GM18858 (cell line): Measurements from ENCODE around the gene TRMU.

Source experiments
- ATAC-seq: cut with Tn5 transposase; IDR thresholded peaks from one replicate; pipeline ENCODE4 v1.9.1; 2021; ENCODE audit not compliant: unreplicated experiment

TRMU gene

DNA sequence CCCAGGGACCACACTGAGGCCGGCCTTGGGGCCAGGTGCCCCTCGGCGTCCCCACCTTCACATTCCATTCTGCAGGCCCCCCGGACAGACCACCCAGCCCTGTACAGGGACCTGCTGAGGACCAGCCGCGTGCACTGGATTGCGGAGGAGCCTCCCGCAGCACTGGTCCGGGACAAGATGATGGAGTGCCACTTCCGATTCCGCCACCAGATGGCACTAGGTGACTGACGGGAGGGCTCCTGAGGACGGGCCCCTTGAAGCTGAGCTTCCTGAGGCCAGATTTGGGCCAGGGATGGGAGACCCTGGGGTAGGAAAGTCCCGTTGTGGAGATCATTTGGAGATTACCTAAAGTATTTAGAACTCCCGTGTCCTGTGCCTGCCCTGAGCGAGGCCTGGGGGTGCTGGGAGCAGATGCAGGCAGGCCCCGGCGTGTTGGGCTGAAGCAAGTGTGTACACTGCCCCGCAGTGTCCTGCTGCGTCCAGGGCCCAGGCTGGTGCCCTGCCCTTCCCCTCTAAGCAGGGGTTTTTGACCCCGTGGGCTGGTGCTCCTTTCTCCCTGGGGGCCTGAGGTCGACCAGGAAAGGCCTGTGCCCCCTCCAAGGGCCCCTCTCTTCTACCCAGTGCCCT, 20.0 kb downstream of the TRMU start:
- no peak for ATAC-seq

DNA sequence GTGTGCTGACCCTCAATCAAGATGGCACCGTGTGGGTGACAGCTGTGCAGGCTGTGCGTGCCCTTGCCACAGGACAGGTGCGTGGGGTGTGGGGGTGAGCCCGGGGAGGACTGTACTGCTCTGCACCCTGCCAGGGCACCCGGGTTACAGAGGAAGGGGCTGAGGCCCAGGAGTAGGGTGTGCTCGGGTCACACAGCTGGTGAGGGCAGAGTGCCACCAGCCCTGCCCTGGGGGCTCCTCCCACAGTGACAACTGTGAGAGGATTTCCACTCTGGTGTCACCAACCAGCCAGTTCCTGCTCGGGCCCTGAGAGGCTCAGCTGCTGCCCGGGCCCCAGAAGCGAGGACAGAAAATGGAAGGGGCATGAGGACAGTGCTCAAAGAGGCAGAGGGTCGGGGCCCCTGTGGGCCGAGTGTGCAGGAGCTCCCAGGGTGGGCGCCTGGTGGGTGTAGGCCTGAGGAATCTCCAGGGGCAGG, 20.5 kb downstream of the TRMU start:
- no peak for ATAC-seq

DNA sequence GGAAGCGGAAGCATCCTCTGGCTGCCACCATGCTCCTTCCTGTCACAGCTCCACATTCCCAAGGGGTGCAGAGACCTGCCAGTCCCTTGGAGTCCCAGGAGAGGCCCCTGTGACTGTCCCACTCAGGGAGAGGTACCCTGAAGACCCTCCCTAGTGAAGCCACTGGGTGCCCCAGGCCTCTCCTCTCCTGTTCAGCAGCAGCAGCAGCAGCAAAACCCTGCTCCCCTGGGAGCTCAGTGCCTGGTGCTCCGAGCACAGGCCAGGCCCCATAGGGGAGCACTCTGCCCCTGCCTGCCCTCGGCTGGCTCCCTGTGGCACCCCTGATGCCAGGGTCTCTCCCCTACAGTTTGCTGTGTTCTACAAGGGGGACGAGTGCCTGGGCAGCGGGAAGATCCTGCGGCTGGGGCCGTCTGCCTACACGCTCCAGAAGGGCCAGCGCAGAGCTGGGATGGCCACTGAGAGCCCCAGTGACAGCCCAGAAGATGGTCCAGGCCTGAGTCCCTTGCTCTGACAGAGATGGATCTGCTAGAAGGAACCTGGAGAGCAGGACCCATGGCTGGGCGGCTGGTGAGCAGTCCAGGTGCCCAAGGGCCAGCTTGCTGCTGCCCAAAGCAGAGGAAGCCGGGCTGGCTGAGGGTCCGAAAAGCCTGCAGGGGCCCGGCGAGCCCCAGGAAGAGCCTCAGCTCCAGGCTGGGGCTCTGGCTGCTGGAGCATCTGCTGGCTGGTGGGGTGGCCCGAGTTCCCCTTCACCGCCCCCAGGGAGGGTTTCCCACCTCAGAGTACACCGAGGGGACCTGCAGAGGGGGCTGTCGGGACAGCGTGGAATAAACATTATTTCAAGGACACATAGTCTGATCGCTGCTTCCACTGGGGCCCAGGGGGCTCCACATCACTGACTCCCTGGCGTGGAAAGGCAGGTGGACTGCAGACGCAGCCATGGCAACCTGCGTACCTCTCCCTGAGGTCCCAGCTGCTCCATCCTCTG, 21.3 kb downstream of the TRMU start:
- ATAC-seq = no peak

DNA sequence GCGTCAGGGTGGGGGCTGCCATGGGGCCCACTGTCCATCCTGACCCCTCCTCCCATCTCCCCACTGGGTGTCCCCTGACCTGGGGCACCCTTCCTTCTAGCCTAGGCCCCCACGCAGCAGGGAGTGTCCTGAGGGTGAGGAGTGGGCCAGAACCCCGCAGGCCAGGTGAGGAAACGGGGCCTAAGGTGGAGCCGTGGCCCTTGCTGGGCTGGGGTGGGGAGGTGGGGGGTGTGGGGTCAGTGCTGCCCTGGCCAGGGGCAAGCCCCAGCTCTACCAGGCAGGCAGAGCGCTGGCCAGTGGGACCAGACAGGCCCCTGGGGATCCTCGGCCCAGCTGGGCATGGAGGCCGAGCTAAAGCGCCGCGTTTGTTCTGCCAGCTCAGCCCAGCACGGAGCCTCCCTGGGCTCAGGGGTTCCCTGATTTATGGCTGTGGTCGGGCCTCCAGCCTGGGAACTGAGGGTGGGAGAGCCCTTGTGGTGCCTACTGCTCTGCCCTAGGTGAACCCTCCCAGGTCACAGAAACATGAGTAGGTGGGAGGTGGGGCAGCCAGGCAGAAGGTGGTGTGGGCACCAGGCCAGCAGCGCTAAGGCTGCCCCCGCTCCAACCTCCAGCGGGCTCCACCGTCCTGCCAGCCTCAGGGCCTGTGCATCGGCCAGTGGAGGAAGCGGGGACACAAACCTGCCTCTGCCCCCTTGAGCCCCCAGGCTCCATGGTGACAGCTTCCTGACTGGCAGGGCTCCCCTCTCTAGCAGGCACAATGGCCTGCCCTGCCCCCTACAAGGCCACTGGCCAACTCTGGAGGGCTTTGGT, 22.4 kb downstream of the TRMU start:
- no peak for ATAC-seq

DNA sequence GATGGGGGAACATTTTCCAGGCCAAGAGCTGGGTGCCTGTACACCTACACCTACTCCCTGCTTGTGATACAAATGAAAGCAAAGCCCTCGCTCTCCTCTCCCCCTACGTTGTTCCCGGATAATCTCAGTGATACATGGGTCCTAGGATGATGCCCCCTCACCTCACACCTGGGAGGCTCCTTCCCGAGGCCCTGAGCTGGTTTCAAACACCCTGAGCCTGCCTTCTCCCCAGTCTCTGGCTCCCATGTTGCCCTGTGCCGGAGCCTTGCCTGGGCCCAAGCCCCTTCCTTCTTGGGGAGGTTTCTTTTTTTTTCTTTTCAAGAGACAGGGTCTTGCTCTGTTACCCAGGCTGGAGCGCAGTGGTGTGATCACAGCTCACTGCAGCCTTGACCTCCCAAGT, 23.3 kb downstream of the TRMU start:
- no peak for ATAC-seq

DNA sequence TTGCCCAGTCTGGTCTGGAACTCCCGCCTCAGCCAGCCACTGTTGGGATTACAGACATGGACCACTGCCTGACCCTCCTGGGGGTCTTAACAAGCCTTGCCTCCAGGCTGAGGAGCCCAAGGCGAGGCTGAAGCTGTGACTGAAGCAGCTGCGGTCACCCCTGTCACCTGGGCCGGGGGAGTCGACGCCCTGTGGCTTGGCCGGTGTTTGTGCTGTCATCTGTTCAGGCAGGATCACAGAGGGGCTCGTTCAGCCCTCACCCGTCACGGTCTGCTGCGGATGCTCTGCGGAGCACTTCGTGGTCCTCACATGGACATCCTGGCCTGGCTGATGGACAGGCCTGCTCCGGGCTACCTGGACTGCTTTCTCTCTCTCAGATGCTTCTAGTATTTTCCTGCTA, 23.8 kb downstream of the TRMU start:
- no peak for ATAC-seq

DNA sequence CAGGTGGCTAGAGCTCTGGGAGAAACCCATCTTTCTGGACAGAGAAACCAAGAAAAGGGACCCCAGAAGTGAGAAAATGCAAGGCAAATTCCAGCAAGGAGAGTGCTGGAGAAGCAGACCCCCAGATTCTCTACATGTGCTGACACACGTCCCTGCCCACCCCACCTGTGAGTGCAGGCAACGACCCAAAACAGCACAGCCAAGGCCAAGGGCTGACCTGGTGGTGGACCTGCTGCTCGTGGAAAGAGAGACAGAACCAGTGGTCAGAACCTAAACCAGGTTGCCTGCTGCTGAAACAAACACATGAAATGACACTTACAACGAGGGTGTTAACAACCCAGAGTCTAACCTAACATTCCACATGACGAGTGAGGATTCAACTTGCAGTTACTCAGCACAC, 24.6 kb downstream of the TRMU start:
- no peak for ATAC-seq

DNA sequence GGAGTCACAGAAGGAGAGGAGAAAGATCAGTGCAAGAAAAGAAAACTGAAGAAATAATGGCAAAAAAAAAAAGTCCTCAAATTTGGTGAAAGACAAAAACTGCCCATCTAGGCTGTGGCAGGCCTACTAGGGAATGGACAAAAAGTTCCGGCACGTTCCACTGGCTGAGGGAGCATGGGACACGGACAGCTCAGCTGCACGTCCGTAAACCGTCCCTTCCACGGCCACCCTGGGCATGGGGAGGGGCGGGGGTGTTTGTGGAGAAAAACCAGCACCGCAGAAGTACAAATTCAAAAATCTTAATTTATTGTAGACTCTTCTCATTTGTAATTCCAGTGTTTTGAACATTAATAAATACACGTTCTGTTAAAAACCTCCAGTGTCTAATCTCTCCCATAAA, 25.4 kb downstream of the TRMU start:
- no peak for ATAC-seq

DNA sequence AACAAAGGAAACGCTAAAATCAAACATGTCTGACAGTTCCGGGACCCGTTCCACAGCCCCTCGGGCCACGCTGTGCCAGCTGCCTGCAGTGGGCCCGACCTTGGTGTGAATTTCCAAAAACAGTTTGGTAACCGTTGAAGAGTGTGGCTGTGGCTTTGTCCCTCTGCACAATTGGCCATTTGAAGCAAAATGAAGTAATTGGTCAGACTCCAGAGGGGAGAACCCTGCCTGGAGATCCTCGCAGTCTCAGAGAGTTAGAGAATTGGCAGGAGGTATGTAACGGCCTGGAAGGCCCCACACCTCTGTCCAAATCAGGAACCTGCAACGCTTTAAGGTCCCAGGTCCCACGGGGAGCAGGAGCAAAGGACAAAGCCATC, 26.3 kb downstream of the TRMU start:
- no peak for ATAC-seq

DNA sequence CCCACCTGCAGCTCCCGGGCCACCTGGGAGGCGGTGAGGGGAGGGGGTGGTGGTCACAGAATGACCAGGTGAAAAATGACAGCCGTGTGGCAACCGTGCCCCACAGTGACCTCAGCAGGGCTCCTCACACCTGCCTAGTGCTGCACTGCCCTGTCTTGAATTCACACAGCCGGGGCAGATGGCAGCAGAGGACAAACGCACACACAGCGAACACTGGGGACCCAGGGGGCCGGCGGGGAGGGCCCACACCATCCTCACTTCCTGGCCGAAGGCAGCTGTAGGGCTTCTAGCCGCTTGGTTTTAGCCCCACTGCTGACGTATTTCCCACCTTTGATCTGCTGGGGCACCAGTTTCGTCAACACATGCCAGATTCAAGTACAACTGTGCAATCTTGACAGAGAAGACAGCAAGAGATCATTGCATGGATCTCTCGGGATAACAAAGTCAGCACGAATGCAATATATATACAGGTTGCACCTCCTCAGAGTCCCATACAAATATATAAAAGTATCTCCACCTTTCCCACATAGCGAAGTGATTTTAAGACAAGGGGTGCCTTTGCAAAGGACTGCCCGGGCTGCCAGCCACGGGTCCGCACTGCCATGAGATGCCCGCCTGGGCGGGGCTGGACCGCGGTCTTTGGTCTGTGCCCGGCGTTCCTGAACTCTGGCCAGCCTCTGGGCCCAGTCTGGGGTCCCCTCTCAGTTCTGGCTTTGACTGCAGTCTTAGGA, 26.9 kb downstream of the TRMU start:
- no peak for ATAC-seq

DNA sequence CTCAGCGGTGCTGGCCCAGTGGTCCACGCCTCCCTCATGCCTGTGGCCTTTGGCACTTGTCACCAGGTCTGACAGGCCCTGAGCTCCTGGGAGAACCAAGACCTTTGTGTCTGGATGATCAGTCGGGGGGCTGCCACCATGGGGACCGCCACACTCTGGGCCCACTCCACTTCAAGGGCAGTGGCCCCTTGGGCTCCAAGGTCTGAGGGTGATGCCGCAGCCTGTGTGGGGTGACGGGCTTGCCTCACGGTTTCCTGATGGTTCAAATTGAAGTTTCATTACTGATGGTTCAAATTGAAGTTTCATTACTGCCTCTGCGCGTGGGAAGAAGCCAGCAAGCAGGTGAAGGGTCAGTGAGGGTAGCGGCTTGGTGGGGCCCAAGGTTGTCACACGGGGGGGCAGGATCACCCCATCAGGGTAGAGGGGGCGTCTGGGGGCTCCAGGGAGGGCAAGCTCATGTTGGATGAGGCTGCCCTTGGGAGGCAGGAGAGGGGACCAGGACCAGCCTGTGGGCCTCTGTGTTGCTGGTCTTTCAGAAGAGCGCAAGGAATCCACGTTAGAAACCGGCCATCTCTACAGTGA, 27.5 kb downstream of the TRMU start:
- no peak for ATAC-seq

DNA sequence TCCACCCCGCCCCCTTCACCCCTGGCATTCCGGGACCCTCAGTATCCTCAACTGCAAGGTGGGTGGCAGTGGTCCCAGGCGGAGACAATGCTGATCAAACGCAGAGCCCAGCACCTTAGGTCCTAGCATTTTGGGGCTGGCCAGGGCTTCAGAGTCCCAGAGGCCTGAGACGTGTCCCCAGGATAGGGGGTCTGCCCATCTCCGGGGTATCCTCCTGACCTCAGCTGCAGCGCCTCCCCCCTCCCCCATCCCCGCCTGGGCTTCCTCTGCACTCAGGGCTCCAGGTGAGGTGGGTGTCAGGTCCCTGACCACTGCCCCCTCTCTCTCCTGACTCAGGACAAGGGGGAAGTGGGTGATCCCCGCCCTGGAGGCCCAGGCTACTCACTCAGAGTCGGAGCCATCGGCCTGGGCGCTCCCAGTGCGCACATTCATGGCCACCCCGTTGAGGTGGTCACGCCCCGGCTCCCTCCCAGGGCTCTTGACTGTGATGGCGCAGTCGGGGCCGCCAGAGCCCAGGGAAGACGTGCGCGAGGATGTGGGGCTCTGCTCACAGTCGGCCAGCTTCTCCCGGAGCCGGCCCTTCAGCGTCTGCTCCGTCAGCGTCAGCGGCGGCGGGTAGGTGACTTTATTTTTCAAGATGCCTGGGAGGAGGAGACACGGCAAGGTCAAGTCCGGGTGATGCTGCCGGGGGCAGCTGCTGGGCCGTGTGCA, 28.3 kb downstream of the TRMU start:
- no peak for ATAC-seq

DNA sequence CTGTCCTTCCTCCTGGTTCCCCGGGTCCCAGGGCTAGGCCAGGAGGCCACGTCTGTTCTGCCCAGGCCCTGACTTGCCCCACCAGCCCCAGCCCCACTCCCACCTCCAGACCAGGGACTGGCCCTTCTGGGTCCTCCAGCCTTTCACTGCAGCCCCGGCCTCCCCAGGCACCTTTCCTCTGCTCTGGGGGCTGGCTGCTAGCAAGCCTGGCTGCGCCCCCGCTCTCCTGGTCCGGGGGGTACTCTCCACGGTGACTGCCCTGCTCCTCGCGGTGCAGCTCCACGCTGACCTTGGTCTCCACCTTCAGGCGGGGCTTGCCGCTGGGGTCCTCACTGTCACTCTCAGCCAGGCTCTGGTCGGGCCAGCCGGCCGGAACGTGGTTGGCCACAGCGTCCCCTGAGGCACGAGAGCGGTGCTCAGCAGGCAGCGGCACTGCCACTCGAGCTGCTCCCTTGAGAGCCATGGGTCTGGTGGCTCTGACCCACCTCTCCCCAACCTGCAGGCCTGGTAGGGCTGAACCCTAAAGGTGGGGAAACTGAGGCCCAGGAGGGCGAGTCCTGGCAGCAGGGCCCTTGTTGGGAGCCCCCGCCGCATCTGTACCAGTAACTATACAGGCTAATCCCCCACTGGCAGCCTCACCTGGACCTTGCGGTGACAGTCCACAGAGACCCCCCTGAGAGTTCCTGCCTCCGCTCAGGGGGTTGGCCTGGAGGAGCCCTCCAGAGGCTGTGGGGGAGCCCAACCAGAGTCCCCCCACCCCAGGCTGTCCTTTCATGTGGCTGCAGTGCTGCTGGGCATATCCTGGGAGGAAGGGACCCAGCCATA, 29.0 kb downstream of the TRMU start:
- no peak for ATAC-seq

DNA sequence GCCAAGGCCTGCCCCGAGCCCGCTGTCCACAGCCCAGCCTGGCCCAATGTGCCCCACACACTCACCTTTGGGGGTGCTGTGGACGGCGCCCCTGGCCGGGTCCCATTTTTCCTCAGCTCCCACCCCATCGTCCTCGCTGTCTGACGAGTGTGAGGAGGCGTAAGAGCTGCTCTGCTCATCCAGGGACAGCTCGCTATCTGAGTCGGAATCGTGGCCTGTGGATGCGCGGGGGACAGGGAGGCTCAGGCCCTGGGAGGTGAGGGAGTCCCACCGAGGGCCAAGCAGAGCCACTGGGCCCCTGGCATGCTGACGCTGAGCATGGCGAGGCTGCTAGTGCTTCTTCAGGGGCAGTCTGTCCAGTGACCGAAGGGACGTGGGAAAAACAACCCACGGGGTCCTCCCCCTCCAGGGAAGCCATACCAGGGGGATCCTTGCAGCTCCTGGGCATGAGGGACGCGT, 29.7 kb downstream of the TRMU start:
- no peak for ATAC-seq

DNA sequence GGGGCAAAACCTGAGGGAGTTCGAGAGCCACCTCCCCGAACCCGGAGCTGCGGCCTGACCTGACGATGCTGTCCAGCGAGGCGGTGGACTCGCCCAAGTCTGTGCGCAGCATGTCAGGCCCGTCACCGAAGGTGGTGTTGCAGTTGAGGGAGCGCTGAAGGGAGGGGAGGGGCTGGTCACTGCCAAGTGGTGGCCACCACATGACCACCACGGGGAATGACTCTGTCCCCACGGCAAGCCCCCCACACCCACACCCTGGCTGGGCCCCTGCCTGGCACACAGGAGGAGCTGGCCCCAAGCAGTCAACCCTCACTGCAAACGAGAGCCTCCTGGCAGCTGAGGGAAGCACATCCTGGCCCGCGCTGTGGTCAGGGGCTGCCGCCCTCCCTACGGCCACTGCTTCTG, 30.8 kb downstream of the TRMU start:
- ATAC-seq = no peak

DNA sequence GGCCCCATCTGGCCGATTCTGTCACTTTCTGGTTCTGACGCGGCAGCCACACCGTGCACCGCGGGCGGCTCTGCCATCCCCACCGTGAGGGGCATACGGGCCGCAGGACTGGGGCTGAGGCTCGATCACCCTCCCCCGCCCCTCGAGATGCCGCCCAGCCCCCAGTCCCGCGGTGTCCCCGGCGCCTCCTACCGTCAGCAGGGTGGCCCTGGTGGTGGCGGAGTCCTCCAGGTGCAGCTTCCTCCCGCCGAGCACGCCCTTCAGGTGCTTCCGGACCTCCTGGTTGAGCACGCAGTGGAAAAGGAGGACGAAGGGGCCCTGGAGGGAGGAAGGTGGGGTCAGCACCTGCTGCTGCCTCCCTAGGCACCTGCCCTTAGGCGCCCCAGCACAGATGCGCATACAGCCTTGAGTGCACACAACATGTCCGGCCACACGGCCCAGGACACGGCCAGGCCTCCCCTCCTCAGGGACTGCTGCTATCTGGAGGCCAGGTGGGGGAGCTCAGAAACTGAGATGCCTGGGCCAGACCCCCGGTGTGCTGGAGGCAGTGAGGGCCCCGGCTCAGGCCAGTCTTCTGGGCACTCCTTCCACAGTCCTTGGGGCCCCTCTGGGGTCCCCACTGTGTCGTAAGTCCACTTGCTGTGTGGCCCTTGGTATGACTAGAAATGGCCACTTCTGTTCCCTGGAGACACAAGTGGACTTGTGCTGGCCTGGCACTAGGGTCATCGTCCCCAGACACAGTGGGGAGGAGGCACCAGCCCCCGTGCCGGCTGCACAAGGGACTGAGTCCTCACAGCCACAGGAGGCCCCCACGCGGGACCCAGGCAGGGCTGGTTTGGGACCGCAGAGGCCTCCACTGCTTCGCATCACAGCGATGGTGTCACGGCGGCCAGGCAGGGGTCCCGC, 31.5 kb downstream of the TRMU start:
- no peak for ATAC-seq

DNA sequence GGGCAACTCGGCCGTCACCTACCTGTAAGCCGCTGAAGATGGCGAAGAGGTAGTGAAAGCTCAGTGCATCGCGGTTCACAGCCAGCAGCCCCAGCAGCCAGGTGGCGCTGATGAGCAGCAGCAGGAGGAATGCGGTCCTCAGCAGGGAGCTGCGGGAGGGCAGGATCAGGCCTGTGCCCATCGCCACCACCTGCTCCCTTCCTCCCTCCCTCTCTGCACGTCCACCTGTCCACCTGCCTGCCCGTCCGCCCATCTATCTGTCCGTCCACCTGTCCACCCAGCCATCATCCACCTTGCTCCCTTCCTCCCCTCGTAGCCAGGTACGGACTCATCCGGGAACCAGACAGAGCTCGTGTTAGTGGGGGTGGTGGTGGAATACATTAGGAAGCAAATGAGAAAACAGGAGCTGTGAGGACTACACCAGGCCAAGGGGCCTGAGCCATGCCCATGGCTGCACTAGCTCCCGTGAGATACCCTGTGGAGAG, 32.2 kb downstream of the TRMU start:
- no peak for ATAC-seq

DNA sequence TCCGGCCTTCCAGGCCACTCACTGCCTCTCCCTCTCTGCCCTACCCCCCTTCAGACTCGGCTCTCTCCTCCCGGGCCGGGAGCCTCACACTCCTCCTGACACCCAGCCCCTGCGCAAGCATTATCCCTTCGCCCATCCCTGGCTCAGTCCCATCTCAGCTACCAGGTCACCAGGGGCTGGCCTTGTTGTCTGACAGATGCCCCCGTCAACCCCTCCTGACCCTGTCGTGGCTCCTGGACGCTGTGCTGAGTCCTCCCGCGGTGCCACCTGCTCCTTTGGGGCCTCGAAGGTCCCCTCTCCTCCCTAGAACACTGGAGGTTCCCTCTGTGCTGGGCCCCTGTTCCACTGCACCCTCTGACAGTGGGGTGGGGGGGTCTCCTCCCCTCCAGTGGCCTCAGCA, 32.9 kb downstream of the TRMU start:
- ATAC-seq = no peak
